Mesendoderm (in vitro differentiated cells): Measurements from ENCODE around the gene SLC16A1.

Experiments
- DNase-seq: peaks from one replicate; pipeline ENCODE4 v3.0.0; 2013
- H2AK5ac ChIP-seq: 2 replicates; pipeline ENCODE4 v1.6.1; 2013; ENCODE audit warnings: low read length, inconsistent platforms
- H2BK120ac ChIP-seq: 2 replicates; pipeline ENCODE4 v1.6.1; 2013; ENCODE audit warnings: low read depth, mild to moderate bottlenecking, low read length, moderate library complexity, mixed read lengths
- H2BK15ac ChIP-seq: replicated peaks from 2 replicates; pipeline ENCODE4 v1.6.1; 2013; ENCODE audit warnings: low read depth, mild to moderate bottlenecking, moderate library complexity
- H2BK5ac ChIP-seq: 2 replicates; pipeline ENCODE4 v1.6.1; 2013; ENCODE audit warnings: low read length, inconsistent platforms
- H3K18ac ChIP-seq: 2 replicates; pipeline ENCODE4 v1.6.1; 2013; ENCODE audit warnings: mild to moderate bottlenecking, low read length, mixed read lengths
- H3K23ac ChIP-seq: one replicate; pipeline ENCODE4 v1.6.1; 2013; ENCODE audit warnings: low read length
- H3K27ac ChIP-seq: 2 replicates; pipeline ENCODE4 v1.5.1; 2013; ENCODE audit warnings: low read depth, mild to moderate bottlenecking, inconsistent platforms, low read length, moderate library complexity
- H3K27me3 ChIP-seq: 2 replicates; pipeline ENCODE4 v1.6.1; 2013; ENCODE audit warnings: low read length, control low read depth, mild to moderate bottlenecking, inconsistent platforms; ENCODE audit not compliant: insufficient read depth, poor library complexity
- H3K36me3 ChIP-seq: 2 replicates; pipeline ENCODE4 v1.6.1; 2013; ENCODE audit warnings: low read length, inconsistent platforms; ENCODE audit not compliant: control insufficient read depth, insufficient read depth
- H3K4ac ChIP-seq: one replicate; pipeline ENCODE4 v1.6.1; 2013; ENCODE audit warnings: low read depth, mild to moderate bottlenecking, low read length, moderate library complexity
- H3K4me1 ChIP-seq: 2 replicates; pipeline ENCODE4 v1.6.1; 2013; ENCODE audit warnings: low read depth, low read length, inconsistent platforms; ENCODE audit not compliant: control insufficient read depth
- H3K4me2 ChIP-seq: 2 replicates; pipeline ENCODE4 v1.6.1; 2013; ENCODE audit warnings: low read length
- H3K4me3 ChIP-seq: 2 replicates; pipeline ENCODE4 v1.5.1; 2013; ENCODE audit warnings: mild to moderate bottlenecking, low read length
- H3K56ac ChIP-seq: one replicate; pipeline ENCODE4 v1.6.1; 2013; ENCODE audit warnings: low read length
- H3K79me1 ChIP-seq: 2 replicates; pipeline ENCODE4 v1.6.1; 2013; ENCODE audit warnings: low read length, inconsistent platforms
- H3K79me2 ChIP-seq: 2 replicates; pipeline ENCODE4 v1.6.1; 2013; ENCODE audit warnings: mild to moderate bottlenecking, low read length; ENCODE audit not compliant: control insufficient read depth, insufficient read depth
- H3K9ac ChIP-seq: 2 replicates; pipeline ENCODE4 v1.6.1; 2013; ENCODE audit warnings: low read length, inconsistent platforms
- H4K5ac ChIP-seq: one replicate; pipeline ENCODE4 v1.6.1; 2013; ENCODE audit warnings: low read length
- H4K8ac ChIP-seq: one replicate; pipeline ENCODE4 v1.6.1; 2013; ENCODE audit warnings: low read depth, mild to moderate bottlenecking, control low read depth, low read length, moderate library complexity
- WGBS: extraction: QIAGEN DNeasy Blood & Tissue Kit; methylation state at CpG from one replicate; pipeline ENCODE4 v1.1.7; 2013; ENCODE audit warnings: low lambda C conversion rate, missing lambda C conversion rate; ENCODE audit not compliant: insufficient coverage; ENCODE audit errors: extremely low coverage; 5-methylcytosine and 5-hydroxymethylcytosine counted together

Gene SLC16A1

DNA sequence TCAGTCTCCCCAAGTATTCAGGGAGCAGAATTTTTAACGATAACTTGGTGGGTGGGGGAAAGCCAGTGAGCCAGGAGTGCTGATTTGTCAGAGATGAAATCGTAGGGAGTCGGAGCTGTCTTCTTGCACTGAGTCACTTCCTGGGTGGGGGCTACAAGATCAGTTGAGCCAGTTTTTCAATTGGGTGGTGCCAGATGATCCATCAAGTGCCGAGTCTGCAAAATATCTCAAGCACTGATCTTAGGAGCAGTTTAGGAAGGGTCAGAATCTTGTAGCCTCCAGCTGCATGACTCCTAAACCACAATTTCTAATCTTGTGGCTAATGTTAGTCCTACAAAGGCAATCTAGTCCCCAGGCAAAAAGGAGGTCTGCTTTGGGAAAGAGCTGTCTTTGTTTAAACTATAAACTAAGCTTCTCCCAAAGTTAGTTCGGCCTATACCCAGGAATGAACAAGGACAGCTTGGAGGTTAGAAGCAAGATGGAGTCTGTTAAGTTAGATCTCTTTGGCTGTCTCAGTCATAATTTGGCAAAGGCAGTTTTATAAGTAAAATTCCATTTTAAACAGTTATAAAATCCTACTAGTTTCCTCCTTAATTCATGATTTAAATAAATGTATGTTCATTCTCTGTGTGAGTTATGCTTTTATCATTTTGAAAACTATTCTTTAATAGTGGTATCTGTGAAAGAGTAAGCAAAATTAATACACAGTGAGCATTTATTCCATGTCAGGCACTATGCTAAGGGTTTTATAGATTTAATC, 51.7 kb downstream of the SLC16A1 start:
- H4K8ac ChIP-seq, result no peak overlapping the region
- WGBS, result no CpG with 5 or more reads among the region's 5 CpGs
- no peaks in the 10 kb centered on the region for H3K36me3 ChIP-seq
- no peak overlapping the region for H3K4me2 ChIP-seq
- H2BK15ac ChIP-seq, result no peak overlapping the region
- H3K79me1 ChIP-seq, result no peaks in the 10 kb centered on the region
- no peak overlapping the region for H2BK120ac ChIP-seq
- no peak overlapping the region for H2AK5ac ChIP-seq
- no peaks in the 10 kb centered on the region for H3K27me3 ChIP-seq
- peaks cover 6% of the 10 kb centered on the region for H3K4me1 ChIP-seq
- H3K23ac ChIP-seq, result no peak overlapping the region
- peak overlapping the region; percentile 18 for H3K18ac ChIP-seq
- H3K56ac ChIP-seq, result peak overlapping the region; percentile 18
- H4K5ac ChIP-seq, result no peak overlapping the region
- no peak overlapping the region for H2BK5ac ChIP-seq
- H3K79me2 ChIP-seq, result no peaks in the 10 kb centered on the region
- H3K27ac ChIP-seq, result no peak overlapping the region
- H3K9ac ChIP-seq, result no peak overlapping the region
- DNase-seq, result peak; percentile 59
- H3K4me3 ChIP-seq, result no peak overlapping the region
- H3K4ac ChIP-seq, result no peak overlapping the region

DNA sequence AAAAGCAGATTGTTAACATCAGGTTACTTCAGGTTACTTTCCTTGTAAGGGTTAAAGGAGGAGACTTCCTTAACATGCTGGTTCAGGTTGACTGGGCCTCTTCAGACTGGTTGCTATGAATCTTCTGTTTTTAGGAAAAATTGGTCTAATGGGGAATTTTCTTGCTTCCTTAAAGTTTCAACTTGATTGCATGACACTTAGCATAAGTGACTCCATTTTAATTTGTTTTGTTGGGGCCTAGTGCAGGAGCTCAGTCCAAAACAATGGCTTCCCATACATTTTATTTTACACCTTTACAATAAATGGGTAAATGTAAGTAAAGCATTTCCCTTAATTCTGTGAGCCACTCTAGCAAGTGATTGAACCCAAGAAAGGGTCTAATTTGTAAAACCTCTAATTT, 53.8 kb downstream of the SLC16A1 start:
- Histone ChIP-seq H3K56ac (no peak overlapping the region), H3K79me1 (no peaks in the 10 kb centered on the region), H3K4ac (no peak overlapping the region), H3K9ac (no peak overlapping the region), H2BK5ac (no peak overlapping the region), H3K4me2 (no peak overlapping the region), H2BK120ac (no peak overlapping the region), H4K8ac (no peak overlapping the region), H3K4me1 (peaks cover 6% of the 10 kb centered on the region), H3K4me3 (no peak overlapping the region), H3K79me2 (no peaks in the 10 kb centered on the region), H2AK5ac (no peak overlapping the region), H2BK15ac (peak overlapping the region; percentile 57), H4K5ac (no peak overlapping the region), H3K36me3 (no peaks in the 10 kb centered on the region), H3K18ac (no peak overlapping the region), H3K27ac (no peak overlapping the region), H3K23ac (no peak overlapping the region), H3K27me3 (no peaks in the 10 kb centered on the region)
- DNase-seq, result no peak

DNA sequence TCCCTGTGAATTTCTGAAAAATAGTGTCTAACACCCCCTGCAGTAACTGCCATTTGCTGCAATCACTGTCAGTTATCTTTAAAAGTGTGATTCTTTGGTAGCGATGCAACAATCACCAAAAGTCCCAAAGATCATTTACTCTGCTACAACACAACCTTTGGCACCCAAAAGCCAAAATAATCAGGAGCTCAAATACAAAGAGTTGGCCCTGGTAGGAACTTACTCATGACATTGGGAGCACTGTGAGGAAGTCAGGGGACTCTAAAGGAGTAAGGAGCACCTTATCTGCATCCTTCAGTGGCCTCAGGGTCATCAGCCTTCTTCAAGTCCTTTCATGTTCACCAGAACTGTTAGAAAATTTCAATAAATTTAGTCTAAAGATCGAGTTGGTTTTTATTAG, 54.6 kb downstream of the SLC16A1 start:
- Histone ChIP-seq H3K23ac (no peak overlapping the region), H2BK15ac (no peak overlapping the region), H4K5ac (no peak overlapping the region), H2BK5ac (no peak overlapping the region), H3K4me3 (no peak overlapping the region), H2BK120ac (no peak overlapping the region), H3K27me3 (no peaks in the 10 kb centered on the region), H3K36me3 (no peaks in the 10 kb centered on the region), H3K79me1 (no peaks in the 10 kb centered on the region), H3K56ac (no peak overlapping the region), H3K4me1 (peaks cover 6% of the 10 kb centered on the region), H3K9ac (no peak overlapping the region), H3K18ac (no peak overlapping the region), H3K4ac (no peak overlapping the region), H3K79me2 (no peaks in the 10 kb centered on the region), H3K27ac (peak overlapping the region; percentile 46), H2AK5ac (no peak overlapping the region), H3K4me2 (no peak overlapping the region), H4K8ac (no peak overlapping the region)
- WGBS, result no CpG with 5 or more reads among the region's 2 CpGs
- peak; percentile 64 for DNase-seq

DNA sequence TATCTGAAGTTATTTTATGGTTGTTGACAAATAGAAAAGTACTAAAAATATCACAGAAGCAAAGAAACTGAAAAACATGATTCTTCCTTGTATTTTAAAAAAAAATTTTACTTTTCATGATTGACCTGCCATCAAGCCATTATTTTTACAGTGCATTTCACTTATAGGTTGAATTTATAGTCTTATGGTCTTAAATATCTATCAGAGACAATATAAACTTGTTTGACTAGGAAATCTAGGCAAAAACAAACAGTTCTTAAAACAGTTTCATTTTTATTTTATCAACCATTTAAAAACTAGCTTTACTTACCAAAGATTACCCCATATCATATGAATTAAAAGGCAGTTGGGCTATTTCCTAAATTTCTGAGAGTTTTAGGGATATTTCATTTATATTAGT, 59.2 kb downstream of the SLC16A1 start:
- no peaks in the 10 kb centered on the region for H3K36me3 ChIP-seq
- H3K4me3 ChIP-seq, result no peak overlapping the region
- DNase-seq, result no peak
- H3K27ac ChIP-seq, result no peak overlapping the region
- no peak overlapping the region for H4K5ac ChIP-seq
- no peak overlapping the region for H2AK5ac ChIP-seq
- H3K18ac ChIP-seq, result no peak overlapping the region
- no peak overlapping the region for H2BK120ac ChIP-seq
- H3K27me3 ChIP-seq, result no peaks in the 10 kb centered on the region
- no peaks in the 10 kb centered on the region for H3K79me1 ChIP-seq
- H3K56ac ChIP-seq, result no peak overlapping the region
- H2BK15ac ChIP-seq, result no peak overlapping the region
- H2BK5ac ChIP-seq, result no peak overlapping the region
- H3K79me2 ChIP-seq, result no peaks in the 10 kb centered on the region
- H3K4me2 ChIP-seq, result no peak overlapping the region
- H3K4me1 ChIP-seq, result no peaks in the 10 kb centered on the region
- no peak overlapping the region for H4K8ac ChIP-seq
- no peak overlapping the region for H3K9ac ChIP-seq
- no peak overlapping the region for H3K23ac ChIP-seq
- H3K4ac ChIP-seq, result no peak overlapping the region

DNA sequence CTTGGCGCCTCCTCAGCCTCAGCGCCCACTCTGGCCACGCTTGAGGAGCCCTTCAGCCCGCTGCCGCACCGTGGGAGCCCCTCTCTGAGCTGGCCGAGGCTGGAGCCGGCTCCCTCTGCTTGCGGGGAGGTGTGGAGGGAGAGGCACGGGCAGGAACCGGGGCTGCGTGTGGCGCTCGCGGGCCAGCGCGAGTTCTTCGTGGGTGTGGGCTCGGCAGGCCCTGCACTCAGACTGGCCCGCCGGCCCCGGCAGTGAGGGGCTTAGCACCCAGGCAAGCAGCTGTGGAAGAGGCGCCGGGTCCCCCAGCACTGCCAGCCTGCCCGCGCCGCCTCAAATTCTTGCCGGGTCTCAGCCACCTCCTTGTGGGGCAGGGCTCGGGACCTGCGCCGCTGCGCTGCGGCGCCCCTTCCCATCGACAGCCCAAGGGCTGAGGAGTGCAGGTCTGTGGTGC, 61.4 kb downstream of the SLC16A1 start:
- no peak overlapping the region for H3K4me3 ChIP-seq

DNA sequence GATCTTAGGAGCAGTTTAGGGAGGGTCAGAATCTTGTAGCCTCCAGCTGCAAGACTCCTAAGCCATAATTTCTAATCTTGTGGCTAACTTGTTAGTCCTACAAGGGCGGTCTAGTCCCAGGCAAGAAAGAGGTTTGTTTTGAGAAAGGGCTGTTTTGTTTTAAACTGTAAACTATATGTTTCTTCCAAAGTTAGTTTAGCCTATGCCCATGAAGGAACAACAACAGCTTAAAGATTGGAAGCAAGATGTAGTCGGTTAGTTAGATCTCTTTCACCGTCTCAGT, 62.0 kb downstream of the SLC16A1 start:
- H2BK15ac ChIP-seq, result no peak overlapping the region

More for the DNA sequence above, 61.4 kb downstream of the SLC16A1 start:
- H2BK120ac ChIP-seq, result no peak overlapping the region
- no peak overlapping the region for H4K8ac ChIP-seq
- H3K56ac ChIP-seq, result no peak overlapping the region
- no peaks in the 10 kb centered on the region for H3K79me2 ChIP-seq
- no peak overlapping the region for H3K4ac ChIP-seq
- H3K27ac ChIP-seq, result no peak overlapping the region
- H3K36me3 ChIP-seq, result no peaks in the 10 kb centered on the region
- no peak overlapping the region for H2BK15ac ChIP-seq
- H4K5ac ChIP-seq, result no peak overlapping the region
- no peak overlapping the region for H3K18ac ChIP-seq
- H3K27me3 ChIP-seq, result no peaks in the 10 kb centered on the region
- H2AK5ac ChIP-seq, result no peak overlapping the region
- no peak overlapping the region for H3K4me2 ChIP-seq
- H3K79me1 ChIP-seq, result no peaks in the 10 kb centered on the region
- no peak overlapping the region for H3K9ac ChIP-seq
- DNase-seq, result no peak
- no peak overlapping the region for H2BK5ac ChIP-seq
- H3K23ac ChIP-seq, result no peak overlapping the region
- no CpG with 5 or more reads among the region's 35 CpGs for WGBS
- H3K4me1 ChIP-seq, result no peaks in the 10 kb centered on the region

More for the DNA sequence above, 62.0 kb downstream of the SLC16A1 start:
- no peak for DNase-seq
- Histone ChIP-seq H3K4ac (no peak overlapping the region), H3K23ac (no peak overlapping the region), H3K27ac (no peak overlapping the region), H3K56ac (no peak overlapping the region), H3K79me1 (no peaks in the 10 kb centered on the region), H2AK5ac (no peak overlapping the region), H3K9ac (no peak overlapping the region), H3K79me2 (no peaks in the 10 kb centered on the region), H2BK120ac (no peak overlapping the region), H2BK5ac (no peak overlapping the region), H3K4me2 (no peak overlapping the region), H3K36me3 (no peaks in the 10 kb centered on the region), H4K8ac (no peak overlapping the region), H3K4me1 (no peaks in the 10 kb centered on the region), H3K27me3 (no peaks in the 10 kb centered on the region), H3K18ac (no peak overlapping the region), H3K4me3 (no peak overlapping the region), H4K5ac (no peak overlapping the region)
- WGBS, result no CpG with 5 or more reads among the region's 3 CpGs
